ENCODE results near the gene PHOX2A.
"Not testable (repeated sequence)": the region's sequence is repeated elsewhere in the genome, so short reads cannot be mapped to it uniquely, and the experiment has no call there.

PHOX2A gene

GRCh38 chr11:72220696-72221363 lies 23.1 kb downstream of the PHOX2A start:
- TF ChIP-seq, protein P1, sequence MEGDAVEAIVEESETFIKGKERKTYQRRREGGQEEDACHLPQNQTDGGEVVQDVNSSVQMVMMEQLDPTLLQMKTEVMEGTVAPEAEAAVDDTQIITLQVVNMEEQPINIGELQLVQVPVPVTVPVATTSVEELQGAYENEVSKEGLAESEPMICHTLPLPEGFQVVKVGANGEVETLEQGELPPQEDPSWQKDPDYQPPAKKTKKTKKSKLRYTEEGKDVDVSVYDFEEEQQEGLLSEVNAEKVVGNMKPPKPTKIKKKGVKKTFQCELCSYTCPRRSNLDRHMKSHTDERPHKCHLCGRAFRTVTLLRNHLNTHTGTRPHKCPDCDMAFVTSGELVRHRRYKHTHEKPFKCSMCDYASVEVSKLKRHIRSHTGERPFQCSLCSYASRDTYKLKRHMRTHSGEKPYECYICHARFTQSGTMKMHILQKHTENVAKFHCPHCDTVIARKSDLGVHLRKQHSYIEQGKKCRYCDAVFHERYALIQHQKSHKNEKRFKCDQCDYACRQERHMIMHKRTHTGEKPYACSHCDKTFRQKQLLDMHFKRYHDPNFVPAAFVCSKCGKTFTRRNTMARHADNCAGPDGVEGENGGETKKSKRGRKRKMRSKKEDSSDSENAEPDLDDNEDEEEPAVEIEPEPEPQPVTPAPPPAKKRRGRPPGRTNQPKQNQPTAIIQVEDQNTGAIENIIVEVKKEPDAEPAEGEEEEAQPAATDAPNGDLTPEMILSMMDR (IDR thresholded peaks at IDR 0.05; ENCODE audit: low read depth, low read length): no peak

GRCh38 chr11:72218251-72218745 lies 25.7 kb downstream of the PHOX2A start:
- DNase-seq (ENCODE audit: extremely low read depth, low read depth): no peak
- TF ChIP-seq, protein P1 (IDR thresholded peaks at IDR 0.05; ENCODE audit: low read depth, low read length): no peak

More at GRCh38 chr11:72220696-72221363, 23.1 kb downstream of the PHOX2A start:
- DNase-seq (ENCODE audit: extremely low read depth, low read depth): no peak

GRCh38 chr11:72217841-72218240 lies 26.1 kb downstream of the PHOX2A start:
- no peak for DNase-seq (ENCODE audit: extremely low read depth, low read depth)
- TF ChIP-seq, protein P1 (IDR thresholded peaks at IDR 0.05; ENCODE audit: low read depth, low read length): no peak

DNA sequence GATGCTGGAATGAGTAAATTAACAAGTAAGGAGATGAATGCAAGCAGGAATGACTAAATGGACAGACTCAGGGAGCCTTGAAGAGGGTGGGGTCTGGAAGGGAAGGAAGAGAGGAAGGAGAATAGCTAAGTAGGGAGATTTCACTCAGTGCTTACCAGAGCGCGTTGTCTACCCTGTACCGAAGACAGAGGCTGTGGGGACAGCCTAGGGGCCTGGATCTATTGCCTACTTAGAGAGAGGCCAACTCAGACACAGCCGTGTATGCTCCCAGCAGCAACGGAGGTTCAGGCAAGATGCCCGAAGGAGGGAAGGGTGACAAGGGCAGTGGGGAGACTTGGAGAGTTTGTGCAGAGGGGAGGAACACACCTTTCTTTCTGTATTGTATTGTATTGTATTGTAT lies 27.3 kb downstream of the PHOX2A start, which contains the start of gene FOLR2:
FOLR2 (plus strand) TSS at position 157 of the 400 bp plus-strand sequence. CDS start 1,791 bp downstream, outside the sequence.
- no peak for DNase-seq (ENCODE audit: extremely low read depth, low read depth)
- TF ChIP-seq, protein P1 (IDR thresholded peaks at IDR 0.05; ENCODE audit: low read depth, low read length): no peak

- TF ChIP-seq, protein P1 (IDR thresholded peaks at IDR 0.05; ENCODE audit: low read depth, low read length): no peak
- no peak for DNase-seq (ENCODE audit: extremely low read depth, low read depth)
Observed at GRCh38 chr11:72209101-72209500, 34.9 kb downstream of the PHOX2A start.

DNA sequence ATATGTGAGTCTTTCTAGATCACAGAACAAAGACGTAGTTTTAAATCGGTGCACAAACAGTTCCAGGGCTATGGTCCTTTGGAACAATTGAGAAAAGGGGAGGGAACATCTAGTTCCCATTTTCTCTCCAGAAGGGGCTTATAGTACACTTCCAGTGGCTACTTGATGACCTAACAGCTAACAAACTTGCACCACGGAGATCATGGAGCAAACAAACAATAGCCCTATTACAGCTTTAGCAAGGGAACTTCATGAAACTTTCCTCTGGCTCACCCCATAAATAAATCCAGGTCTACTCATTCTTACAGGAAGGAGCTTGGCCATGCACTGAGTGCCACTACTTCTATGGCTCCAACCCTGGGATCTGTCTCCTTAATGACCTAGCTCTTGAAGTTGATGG lies 35.7 kb downstream of the PHOX2A start:
- DNase-seq (ENCODE audit: extremely low read depth, low read depth): no peak
- TF ChIP-seq, protein P1 (IDR thresholded peaks at IDR 0.05; ENCODE audit: low read depth, low read length): no peak

DNA sequence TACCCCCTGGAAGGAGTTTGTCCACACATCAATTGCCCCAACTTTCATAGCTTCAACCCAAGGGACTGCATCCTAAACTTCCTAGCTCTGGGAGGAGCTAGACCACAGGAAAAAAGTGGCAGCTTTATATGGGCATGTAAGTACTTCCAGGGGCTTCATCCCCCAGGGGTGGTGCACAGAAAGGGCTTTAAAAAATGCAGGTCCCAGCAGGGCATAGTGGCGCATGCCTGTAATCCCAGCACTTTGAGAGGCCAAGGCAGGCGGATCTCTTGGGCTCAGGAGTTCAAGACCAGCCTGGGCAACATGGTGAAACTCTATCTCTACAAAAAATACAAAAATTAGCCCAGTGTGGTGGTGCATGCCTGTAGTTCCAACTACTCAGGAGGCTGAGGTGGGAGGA lies 37.2 kb downstream of the PHOX2A start:
- not testable (repeated sequence) for DNase-seq (ENCODE audit: extremely low read depth, low read depth)

GRCh38 chr11:72204886-72205285 lies 39.1 kb downstream of the PHOX2A start:
- TF ChIP-seq, protein P1 (IDR thresholded peaks at IDR 0.05; ENCODE audit: low read depth, low read length): no peak
- no peak for DNase-seq (ENCODE audit: extremely low read depth, low read depth)

Measured in AG09319 (cell line).